SK-N-SH treated with all-trans-retinoic acid at 6 μM for 48 hours (cell line): ENCODE data around the gene BPNT1.
"Not testable (repeated sequence)": the region's sequence is repeated elsewhere in the genome, so short reads cannot be mapped to it uniquely, and the experiment has no call there.

Experiments
- ATAC-seq: fragments of 200-7000 bp; cut with Tn5 transposase; 3 replicates; pipeline ENCODE4 v1.9.1; 2020; ENCODE audit warnings: mild to moderate bottlenecking, moderate library complexity
- ARNTL ChIP-seq: fragments of 450-650 bp; formaldehyde crosslinking; IDR thresholded peaks from 2 replicates; pipeline ENCODE4 v1.5.0; 2020; ENCODE audit warnings: low read depth, mild to moderate bottlenecking, moderate library complexity, borderline replicate concordance
- BACH2 ChIP-seq: fragments of 250-450 bp; sonication (Bioruptor Pico); IDR thresholded peaks from 2 replicates; pipeline ENCODE4 v1.9.0; 2021; ENCODE audit warnings: mild to moderate bottlenecking, borderline replicate concordance
- CSDC2 ChIP-seq: fragments of 250-450 bp; sonication (Bioruptor Pico); IDR thresholded peaks from 2 replicates; pipeline ENCODE4 v1.5.0; 2020; ENCODE audit warnings: mild to moderate bottlenecking, moderate library complexity
- ISL1 ChIP-seq: fragments of 250-450 bp; sonication (Bioruptor Pico); IDR thresholded peaks from 2 replicates; pipeline ENCODE4 v2.1.2; 2022; ENCODE audit warnings: mild to moderate bottlenecking, moderate library complexity
- OSR1 ChIP-seq: fragments of 250-450 bp; sonication (Bioruptor Pico); IDR thresholded peaks from 2 replicates; pipeline ENCODE4 v1.8.0; 2022; ENCODE audit warnings: moderate library complexity, mild to moderate bottlenecking, inconsistent platforms
- PPARA ChIP-seq: fragments of 250-450 bp; sonication (Bioruptor Pico); IDR thresholded peaks from 2 replicates; pipeline ENCODE4 v1.5.0; 2020; ENCODE audit warnings: mild to moderate bottlenecking, borderline replicate concordance
- RARB ChIP-seq: fragments of 250-450 bp; sonication (Bioruptor Pico); IDR thresholded peaks from 2 replicates; pipeline ENCODE4 v1.8.0; 2021; ENCODE audit warnings: mild to moderate bottlenecking, moderate library complexity
- TCF4 ChIP-seq: fragments of 250-450 bp; sonication (Bioruptor Pico); IDR thresholded peaks from 2 replicates; pipeline ENCODE4 v1.8.0; 2021; ENCODE audit warnings: mild to moderate bottlenecking, moderate library complexity, borderline replicate concordance
- TOX ChIP-seq: fragments of 250-450 bp; sonication (Bioruptor Pico); IDR thresholded peaks from 2 replicates; pipeline ENCODE4 v1.8.0; 2021; ENCODE audit warnings: mild to moderate bottlenecking, moderate library complexity, borderline replicate concordance
- ZC3H10 ChIP-seq: fragments of 250-450 bp; sonication (Bioruptor Pico); IDR thresholded peaks from 2 replicates; pipeline ENCODE4 v1.5.1; 2021; ENCODE audit warnings: mild to moderate bottlenecking, moderate library complexity
- ZFP3 ChIP-seq: fragments of 250-450 bp; sonication (Bioruptor Pico); IDR thresholded peaks from 2 replicates; pipeline ENCODE4 v1.5.0; 2020; ENCODE audit warnings: mild to moderate bottlenecking, moderate library complexity
- ZFP30 ChIP-seq: fragments of 450-650 bp; formaldehyde crosslinking; IDR thresholded peaks from 2 replicates; pipeline ENCODE4 v1.5.0; 2022; ENCODE audit warnings: mild to moderate bottlenecking, moderate library complexity
- ZNF565 ChIP-seq: fragments of 450-650 bp; formaldehyde crosslinking; conservative IDR thresholded peaks from 2 replicates; pipeline ENCODE4 v1.5.0; 2020; ENCODE audit warnings: low read depth, mild to moderate bottlenecking, moderate library complexity
- TF ChIP-seq, protein P1 (sequence below): fragments of 250-450 bp; sonication (Bioruptor Pico); IDR thresholded peaks from 2 replicates; pipeline ENCODE4 v1.8.0; 2021; ENCODE audit warnings: low read depth, mild to moderate bottlenecking, moderate library complexity, borderline replicate concordance
- TF ChIP-seq, protein P2 (sequence below): fragments of 250-450 bp; sonication (Bioruptor Pico); IDR thresholded peaks from 2 replicates; pipeline ENCODE4 v1.5.1; 2020; ENCODE audit warnings: low read depth, mild to moderate bottlenecking, moderate library complexity
- TF ChIP-seq, protein P3 (sequence below): fragments of 250-450 bp; sonication (Bioruptor Pico); IDR thresholded peaks from 2 replicates; pipeline ENCODE4 v1.5.0; 2020; ENCODE audit warnings: mild to moderate bottlenecking, moderate library complexity
- TF ChIP-seq, protein P4 (sequence below): fragments of 250-450 bp; sonication (Bioruptor Pico); IDR thresholded peaks from 2 replicates; pipeline ENCODE4 v1.8.0; 2020; ENCODE audit warnings: mild to moderate bottlenecking, moderate library complexity, borderline replicate concordance
- TF ChIP-seq, protein P5 (sequence below): fragments of 250-450 bp; sonication (Bioruptor Pico); IDR thresholded peaks from 2 replicates; pipeline ENCODE4 v1.5.1; 2021; ENCODE audit warnings: mild to moderate bottlenecking, moderate library complexity

The BPNT1 gene

DNA sequence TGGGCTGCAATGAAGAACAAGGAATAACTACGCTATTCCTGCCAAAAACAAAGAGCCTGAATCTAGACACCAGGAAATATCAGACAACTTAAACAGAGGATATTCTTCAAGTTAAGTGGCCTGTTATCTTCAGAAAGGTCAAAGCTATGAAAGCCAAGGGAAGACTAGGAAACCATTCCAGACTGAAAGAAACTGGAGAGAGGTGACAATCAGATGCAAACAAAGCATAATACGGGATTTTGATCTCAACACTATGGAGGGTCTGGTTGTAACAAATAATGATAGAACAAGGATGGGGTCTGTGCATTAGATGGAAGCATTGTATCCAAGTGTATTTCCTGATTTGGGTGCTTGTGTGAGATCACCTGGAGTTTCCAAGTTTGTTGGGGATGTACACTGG is 45.9 kb downstream of the BPNT1 start (continued):
- TF ChIP-seq, protein P1, sequence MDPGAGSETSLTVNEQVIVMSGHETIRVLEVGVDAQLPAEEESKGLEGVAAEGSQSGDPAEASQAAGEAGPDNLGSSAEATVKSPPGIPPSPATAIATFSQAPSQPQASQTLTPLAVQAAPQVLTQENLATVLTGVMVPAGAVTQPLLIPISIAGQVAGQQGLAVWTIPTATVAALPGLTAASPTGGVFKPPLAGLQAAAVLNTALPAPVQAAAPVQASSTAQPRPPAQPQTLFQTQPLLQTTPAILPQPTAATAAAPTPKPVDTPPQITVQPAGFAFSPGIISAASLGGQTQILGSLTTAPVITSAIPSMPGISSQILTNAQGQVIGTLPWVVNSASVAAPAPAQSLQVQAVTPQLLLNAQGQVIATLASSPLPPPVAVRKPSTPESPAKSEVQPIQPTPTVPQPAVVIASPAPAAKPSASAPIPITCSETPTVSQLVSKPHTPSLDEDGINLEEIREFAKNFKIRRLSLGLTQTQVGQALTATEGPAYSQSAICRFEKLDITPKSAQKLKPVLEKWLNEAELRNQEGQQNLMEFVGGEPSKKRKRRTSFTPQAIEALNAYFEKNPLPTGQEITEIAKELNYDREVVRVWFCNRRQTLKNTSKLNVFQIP (CRISPR knock-in tag): no peak
- TF ChIP-seq ZNF565 (CRISPR knock-in tag) (no peak), TCF4 (CRISPR knock-in tag) (no peak)
- TF ChIP-seq, protein P2, sequence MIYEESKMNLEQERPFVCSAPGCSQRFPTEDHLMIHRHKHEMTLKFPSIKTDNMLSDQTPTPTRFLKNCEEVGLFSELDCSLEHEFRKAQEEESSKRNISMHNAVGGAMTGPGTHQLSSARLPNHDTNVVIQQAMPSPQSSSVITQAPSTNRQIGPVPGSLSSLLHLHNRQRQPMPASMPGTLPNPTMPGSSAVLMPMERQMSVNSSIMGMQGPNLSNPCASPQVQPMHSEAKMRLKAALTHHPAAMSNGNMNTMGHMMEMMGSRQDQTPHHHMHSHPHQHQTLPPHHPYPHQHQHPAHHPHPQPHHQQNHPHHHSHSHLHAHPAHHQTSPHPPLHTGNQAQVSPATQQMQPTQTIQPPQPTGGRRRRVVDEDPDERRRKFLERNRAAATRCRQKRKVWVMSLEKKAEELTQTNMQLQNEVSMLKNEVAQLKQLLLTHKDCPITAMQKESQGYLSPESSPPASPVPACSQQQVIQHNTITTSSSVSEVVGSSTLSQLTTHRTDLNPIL (CRISPR knock-in tag): no peak

DNA sequence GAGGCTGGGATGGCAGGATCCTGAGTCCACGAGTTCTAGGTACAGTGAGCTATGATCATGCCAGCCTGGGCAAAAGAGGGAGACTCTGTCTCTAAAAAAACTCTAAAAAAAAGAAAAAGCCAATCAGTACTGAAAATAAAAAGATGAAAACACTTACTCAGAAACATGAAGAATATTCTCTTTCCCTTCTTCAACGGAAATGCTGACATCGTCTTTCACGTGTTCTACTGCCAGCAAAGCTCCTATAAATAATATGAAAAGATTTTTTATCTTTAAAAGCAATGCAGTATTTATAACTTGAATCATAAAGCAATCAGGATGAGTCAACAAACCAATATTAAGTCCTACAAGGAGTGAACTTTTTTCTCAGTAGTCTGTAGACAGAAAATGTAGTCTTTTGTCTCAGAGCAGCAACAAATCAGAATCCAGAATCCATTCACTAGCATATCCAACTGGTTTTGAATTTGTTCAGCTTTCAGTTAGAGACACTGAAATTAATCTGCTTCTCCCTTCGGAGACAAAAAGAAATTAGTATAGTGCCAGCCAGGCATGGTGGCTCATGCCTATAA is 49.5 kb downstream of the BPNT1 start:
- ATAC-seq: no peak
- no peak for TF ChIP-seq TOX (CRISPR knock-in tag)
- TF ChIP-seq ISL1: no peak
- TF ChIP-seq OSR1 (CRISPR knock-in tag): no peak
- TF ChIP-seq ZNF565 (CRISPR knock-in tag): no peak
- TF ChIP-seq BACH2 (CRISPR knock-in tag): no peak
- no peak for TF ChIP-seq ZFP30 (CRISPR knock-in tag)
- TF ChIP-seq, protein P3, sequence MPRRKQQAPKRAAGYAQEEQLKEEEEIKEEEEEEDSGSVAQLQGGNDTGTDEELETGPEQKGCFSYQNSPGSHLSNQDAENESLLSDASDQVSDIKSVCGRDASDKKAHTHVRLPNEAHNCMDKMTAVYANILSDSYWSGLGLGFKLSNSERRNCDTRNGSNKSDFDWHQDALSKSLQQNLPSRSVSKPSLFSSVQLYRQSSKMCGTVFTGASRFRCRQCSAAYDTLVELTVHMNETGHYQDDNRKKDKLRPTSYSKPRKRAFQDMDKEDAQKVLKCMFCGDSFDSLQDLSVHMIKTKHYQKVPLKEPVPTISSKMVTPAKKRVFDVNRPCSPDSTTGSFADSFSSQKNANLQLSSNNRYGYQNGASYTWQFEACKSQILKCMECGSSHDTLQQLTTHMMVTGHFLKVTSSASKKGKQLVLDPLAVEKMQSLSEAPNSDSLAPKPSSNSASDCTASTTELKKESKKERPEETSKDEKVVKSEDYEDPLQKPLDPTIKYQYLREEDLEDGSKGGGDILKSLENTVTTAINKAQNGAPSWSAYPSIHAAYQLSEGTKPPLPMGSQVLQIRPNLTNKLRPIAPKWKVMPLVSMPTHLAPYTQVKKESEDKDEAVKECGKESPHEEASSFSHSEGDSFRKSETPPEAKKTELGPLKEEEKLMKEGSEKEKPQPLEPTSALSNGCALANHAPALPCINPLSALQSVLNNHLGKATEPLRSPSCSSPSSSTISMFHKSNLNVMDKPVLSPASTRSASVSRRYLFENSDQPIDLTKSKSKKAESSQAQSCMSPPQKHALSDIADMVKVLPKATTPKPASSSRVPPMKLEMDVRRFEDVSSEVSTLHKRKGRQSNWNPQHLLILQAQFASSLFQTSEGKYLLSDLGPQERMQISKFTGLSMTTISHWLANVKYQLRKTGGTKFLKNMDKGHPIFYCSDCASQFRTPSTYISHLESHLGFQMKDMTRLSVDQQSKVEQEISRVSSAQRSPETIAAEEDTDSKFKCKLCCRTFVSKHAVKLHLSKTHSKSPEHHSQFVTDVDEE (CRISPR knock-in tag): no peak
- TF ChIP-seq RARB (CRISPR knock-in tag): no peak
- TF ChIP-seq PPARA: no peak

DNA sequence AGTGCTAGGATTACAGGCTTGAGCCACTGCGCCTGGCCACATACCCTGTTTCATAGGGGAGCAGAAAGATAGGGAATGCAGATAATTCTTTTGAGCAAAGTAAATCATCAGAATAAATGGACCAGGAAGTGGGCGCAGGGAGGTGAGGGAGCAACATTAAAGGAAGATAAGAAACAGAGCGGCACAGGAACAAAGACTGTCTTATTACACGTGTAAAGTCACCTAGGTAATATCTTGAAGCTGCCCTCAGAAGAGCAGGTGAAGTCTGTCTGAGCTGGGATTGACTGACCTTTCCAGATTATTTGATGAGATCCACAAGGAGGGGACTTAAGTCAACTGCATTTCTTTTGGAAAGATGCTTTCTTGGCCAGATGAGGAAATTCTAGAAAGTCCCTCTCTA is 50.9 kb downstream of the BPNT1 start:
- TF ChIP-seq CSDC2 (no peak), ZFP3 (CRISPR knock-in tag) (no peak), ISL1 (no peak), RARB (CRISPR knock-in tag) (no peak), TCF4 (CRISPR knock-in tag) (no peak), BACH2 (CRISPR knock-in tag) (no peak), ARNTL (CRISPR knock-in tag) (no peak), ZC3H10 (CRISPR knock-in tag) (no peak)
- TF ChIP-seq, protein P4, sequence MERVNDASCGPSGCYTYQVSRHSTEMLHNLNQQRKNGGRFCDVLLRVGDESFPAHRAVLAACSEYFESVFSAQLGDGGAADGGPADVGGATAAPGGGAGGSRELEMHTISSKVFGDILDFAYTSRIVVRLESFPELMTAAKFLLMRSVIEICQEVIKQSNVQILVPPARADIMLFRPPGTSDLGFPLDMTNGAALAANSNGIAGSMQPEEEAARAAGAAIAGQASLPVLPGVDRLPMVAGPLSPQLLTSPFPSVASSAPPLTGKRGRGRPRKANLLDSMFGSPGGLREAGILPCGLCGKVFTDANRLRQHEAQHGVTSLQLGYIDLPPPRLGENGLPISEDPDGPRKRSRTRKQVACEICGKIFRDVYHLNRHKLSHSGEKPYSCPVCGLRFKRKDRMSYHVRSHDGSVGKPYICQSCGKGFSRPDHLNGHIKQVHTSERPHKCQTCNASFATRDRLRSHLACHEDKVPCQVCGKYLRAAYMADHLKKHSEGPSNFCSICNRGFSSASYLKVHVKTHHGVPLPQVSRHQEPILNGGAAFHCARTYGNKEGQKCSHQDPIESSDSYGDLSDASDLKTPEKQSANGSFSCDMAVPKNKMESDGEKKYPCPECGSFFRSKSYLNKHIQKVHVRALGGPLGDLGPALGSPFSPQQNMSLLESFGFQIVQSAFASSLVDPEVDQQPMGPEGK (CRISPR knock-in tag): no peak
- TF ChIP-seq, protein P5, sequence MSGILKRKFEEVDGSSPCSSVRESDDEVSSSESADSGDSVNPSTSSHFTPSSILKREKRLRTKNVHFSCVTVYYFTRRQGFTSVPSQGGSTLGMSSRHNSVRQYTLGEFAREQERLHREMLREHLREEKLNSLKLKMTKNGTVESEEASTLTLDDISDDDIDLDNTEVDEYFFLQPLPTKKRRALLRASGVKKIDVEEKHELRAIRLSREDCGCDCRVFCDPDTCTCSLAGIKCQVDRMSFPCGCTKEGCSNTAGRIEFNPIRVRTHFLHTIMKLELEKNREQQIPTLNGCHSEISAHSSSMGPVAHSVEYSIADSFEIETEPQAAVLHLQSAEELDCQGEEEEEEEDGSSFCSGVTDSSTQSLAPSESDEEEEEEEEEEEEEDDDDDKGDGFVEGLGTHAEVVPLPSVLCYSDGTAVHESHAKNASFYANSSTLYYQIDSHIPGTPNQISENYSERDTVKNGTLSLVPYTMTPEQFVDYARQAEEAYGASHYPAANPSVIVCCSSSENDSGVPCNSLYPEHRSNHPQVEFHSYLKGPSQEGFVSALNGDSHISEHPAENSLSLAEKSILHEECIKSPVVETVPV: no peak
- ATAC-seq: no peak

DNA sequence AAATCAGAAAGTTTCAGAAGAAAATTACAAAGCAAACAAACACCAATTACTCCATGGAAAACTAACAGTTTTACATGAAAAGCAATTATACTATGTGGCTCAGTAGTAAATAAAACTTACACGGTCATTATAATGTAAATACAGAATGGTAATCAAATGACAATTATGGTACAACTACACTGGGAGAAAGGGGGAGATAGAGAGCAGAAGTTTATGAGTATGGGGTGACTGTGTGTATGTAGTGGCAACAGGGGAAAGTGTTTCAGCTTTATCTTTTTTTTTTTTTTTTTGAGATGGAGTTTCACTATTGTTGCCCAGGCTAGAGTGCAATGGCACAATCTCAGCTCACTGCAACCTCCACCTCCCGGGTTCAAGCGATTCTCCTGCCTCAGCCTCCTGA is 51.8 kb downstream of the BPNT1 start:
- ATAC-seq: not testable (repeated sequence)
